ENCODE results near the gene MLH3. TPM values are rescaled to one million over a fixed set of nuclear protein-coding genes. Genes with fewer than 3 reads are reported as not detected.
A peak's percentile ranks its signal among the peaks of the same experiment; 100 is the strongest.
"Not testable (repeated sequence)": the region's sequence is repeated elsewhere in the genome, so short reads cannot be mapped to it uniquely, and the experiment has no call there.

The MLH3 gene
- total RNA-seq, 1 experiment from 2014 or later, result 4.9 TPM

GRCh38 chr14:75025876-75026275, 25.4 kb downstream of the MLH3 start:
- no peak for DNase-seq (ENCODE audit: low spot score)

DNA sequence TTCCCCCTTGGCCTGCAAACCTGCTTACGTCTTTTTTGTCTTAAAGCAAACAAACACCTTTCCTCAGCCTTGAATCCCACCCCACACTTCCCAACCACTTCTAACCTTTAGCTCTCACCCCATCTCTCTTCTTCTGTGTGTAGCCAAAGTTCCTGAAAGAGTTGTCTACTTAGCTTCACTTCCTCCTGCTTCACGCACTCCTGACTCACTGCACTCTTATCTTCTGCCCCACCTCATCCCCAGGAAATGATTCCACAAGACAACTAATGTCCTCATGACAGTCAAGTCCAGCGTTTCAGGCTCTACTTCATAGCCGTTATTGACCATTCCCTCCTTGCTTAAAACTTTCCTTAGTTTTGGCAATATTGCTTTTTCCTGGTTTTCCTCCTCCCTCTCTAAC, 26.2 kb downstream of the MLH3 start:
- DNase-seq (ENCODE audit: low spot score), result peak; percentile 16

GRCh38 chr14:75023108-75023507, 28.2 kb downstream of the MLH3 start:
- DNase-seq (ENCODE audit: low spot score), result no peak

DNA sequence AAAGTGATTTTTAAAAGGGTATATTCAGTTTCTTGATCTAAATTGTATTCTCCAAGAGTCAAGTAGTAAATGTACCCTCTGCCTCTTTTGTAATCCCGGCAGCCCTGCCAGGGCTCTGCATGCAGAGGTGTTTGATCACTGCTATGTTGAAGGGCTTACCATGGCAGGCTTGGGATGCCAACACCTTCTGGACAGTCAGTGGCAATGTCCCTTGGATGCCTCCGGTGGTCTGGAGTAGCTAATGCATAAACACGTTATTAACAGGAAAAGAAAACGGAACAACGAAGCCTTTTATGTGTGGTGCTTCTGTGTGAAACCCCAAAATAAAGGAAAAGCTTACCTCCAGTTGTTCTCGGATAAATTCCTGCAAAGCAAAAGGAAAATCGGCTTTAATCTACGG, 28.6 kb downstream of the MLH3 start:
- DNase-seq (ENCODE audit: low spot score), result no peak

DNA sequence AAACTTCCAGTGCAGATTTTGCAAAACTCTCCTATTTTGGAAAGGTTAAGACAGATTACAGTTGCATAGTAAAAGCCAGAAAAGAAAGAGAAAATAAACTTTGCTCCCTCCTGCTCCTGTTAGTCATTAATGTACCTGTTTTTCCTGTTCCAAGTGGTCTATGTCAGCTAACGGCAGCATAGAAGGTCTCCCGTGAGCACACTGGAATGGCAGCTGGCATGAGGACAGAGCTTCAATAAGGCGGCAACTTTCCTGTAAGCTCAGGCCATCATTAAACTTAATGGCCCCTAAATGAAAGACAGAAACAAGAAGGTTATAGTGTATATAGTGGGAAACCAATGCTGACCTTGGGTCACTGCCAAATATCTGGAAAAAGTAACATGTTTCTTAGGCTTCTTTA, 32.6 kb downstream of the MLH3 start:
- DNase-seq (ENCODE audit: low spot score), result no peak

- DNase-seq (ENCODE audit: low spot score), result no peak
Observed at GRCh38 chr14:75016815-75017214, 34.5 kb downstream of the MLH3 start.

- DNase-seq (ENCODE audit: low spot score), result no peak
Observed at GRCh38 chr14:75015496-75015895, 35.8 kb downstream of the MLH3 start.

DNA sequence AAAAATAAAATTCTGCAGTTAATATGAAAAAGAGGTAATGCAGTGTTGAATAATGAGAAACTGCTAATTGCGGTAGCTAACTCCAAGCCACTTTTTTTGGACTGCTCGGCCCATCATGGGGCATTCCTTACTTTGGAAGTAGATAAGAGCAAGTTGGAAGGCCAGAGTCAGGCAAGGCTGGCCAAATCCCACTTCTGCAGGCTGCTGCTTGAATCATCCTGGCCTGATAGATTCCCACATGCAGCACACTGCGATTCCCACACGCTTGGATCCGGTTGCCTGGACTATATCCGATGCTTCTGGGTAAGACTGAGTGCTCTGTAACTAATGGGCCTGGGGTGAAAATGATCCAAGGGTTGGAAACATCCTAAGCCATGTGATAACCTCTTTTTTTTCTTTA, 38.0 kb downstream of the MLH3 start:
- DNase-seq (ENCODE audit: low spot score), result no peak

GRCh38 chr14:75011356-75011994, 39.8 kb downstream of the MLH3 start:
- DNase-seq (ENCODE audit: low spot score), result peak; percentile 67

GRCh38 chr14:75010472-75011093, 40.7 kb downstream of the MLH3 start:
- no peak for DNase-seq (ENCODE audit: low spot score)

DNA sequence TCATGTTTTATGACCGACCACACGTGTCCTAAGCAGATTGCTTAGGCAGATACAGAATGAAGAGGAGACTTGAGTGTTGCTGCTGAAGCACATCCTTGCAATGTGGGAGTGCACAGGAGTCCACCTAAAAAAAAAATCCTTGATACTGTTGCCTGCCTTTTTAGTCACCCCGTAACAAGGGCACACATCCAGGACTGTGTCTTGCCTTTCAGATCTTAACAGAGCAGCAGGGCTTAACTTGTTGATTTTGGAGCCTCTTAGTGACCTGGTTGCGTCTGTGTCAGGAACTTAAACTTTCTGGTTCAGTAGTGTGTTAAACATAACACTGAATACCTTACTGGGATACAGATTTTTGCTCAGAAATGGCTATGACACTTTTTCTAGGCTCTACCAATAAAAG, 42.1 kb downstream of the MLH3 start:
- DNase-seq (ENCODE audit: low spot score), result no peak

DNA sequence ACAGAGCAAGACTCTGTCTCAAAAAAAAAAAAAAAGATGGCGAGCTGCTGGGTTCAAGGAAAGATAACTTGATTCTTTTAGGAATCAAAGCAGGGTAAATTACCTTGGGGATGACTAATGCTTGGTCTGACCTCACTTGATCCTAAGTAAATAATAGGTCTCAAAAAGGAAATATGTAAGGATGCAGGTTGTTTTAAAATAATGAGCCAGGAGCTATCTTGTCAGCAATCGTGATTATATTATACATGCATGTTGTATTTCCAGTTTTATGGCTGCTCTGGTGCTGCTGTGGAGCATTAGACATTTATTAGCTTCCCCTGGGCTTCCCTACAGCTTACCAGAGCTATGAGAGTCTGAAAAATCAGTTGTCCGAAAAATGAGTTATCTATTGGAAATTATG, 45.9 kb downstream of the MLH3 start:
- DNase-seq (ENCODE audit: low spot score), result no peak

DNA sequence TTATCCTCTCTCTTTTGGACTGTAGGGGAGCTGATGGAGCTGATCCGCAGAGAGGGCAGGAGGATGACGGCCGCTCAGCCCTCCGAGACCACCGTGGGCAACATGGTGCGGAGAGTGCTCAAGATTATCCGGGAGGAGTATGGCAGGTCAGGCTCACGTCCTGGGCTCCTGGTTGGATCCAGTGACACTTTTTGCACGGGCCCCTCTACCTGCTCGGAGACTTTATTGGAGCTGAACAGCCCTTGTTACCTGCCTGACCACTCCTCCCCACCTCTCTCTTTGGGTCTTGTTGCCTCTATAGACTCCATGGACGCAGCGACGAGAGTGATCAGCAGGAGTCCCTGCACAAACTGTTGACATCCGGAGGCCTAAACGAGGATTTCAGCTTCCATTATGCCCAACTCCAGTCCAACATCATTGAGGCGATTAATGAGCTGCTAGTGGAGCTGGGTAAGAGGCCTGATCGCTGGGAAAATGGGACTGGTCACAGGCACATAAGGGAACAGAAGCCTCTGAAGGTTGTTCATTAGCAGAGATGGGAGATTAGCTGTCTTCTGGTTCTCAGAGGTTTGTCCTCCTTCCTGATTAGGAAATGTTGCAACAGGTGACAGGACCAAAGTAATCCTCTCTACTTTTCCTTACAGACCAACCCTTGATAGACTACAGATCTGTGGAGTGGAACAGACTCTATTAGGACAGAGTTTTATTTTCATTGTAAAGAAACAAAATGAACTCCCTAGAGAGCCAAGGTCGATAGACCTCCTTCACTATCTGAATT, 47.8 kb downstream of the MLH3 start:
- DNase-seq (ENCODE audit: low spot score), result no peak

DNA sequence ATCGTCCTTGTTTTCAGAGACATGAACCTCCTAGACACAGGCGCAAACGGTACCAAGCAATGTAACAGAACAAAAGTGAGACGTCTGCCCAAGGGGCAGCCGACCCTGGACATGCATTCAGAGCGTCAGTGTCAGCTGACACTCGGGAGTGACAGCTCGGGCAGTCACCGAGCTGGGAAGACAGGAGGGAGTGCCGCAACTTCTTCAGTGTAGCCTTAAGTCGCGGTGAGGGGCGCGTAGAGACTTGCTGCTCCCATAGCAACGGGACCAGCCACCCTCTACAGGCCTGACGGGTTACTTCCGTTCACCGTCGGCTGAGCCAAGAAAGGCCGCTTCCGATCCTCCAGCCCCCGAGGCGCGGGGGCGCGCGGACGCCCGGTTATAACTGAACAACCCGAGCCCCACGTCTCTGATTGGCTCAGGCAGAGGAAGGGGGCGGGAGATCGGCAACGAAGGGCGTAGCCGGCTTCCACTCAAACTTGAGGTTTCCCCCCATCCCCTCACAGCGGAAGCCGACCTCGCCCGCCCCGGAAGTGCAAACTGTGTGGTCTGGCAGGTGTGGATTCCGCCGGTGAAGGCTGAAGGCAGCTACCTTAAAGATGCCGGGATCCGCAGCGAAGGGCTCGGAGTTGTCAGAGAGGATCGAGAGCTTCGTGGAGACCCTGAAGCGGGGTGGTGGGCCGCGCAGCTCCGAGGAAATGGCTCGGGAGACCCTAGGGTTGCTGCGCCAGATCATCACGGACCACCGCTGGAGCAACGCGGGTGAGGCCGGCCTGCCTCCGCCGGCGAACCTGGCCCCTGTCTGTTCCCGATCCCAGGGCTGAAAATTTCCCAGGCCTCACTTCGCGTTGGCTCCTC, 48.6 kb downstream of the MLH3 start, which contains the start of gene EIF2B2:
TSS of gene EIF2B2 (plus strand) at position 530 of the 858 bp plus-strand sequence. CDS start at position 600, 70 bp downstream.
- DNase-seq (ENCODE audit: low spot score), result peak; percentile 89

GRCh38 chr14:75001899-75002298, 49.4 kb downstream of the MLH3 start:
- DNase-seq (ENCODE audit: low spot score), result no peak

- no peak for DNase-seq (ENCODE audit: low spot score)
Observed at GRCh38 chr14:75001261-75001660, 50.0 kb downstream of the MLH3 start.

DNA sequence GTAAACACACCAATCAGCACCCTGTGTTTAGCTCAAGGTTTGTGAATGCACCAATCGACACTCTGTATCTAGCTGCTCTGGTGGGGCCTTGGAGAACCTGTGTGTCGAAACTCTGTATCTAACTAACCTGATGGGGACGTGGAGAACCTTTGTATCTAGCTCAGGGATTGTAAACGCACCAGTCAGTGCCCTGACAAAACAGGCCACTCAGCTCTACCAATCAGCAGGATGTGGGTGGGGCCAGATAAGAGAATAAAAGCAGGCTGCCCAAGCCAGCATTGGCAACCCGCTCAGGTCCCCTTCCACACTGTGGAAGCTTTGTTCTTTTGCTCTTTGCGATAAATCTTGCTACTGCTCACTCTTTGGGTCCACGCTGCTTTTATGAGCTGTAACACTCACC, 55.5 kb downstream of the MLH3 start:
- DNase-seq (ENCODE audit: low spot score), result not testable (repeated sequence)

DNA sequence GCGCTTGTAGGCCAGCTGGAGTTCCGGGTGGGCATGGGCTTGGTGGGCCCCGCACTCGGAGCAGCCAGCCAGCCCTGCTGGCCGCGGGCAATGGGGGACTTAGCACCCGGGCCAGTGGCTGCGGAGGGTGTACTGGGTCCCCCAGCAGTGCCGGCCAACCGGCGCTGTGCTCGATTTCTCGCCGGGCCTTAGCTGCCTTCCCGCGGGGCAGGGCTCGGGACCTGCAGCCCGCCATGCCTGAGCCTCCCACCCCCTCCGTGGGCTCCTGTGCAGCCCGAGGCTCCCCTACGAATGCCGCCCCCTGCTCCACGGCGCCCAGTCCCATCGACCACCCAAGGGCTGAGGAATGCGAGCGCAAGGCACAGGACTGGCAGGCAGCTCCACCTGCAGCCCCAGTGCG, 57.1 kb downstream of the MLH3 start:
- not testable (repeated sequence) for DNase-seq (ENCODE audit: low spot score)

DNA sequence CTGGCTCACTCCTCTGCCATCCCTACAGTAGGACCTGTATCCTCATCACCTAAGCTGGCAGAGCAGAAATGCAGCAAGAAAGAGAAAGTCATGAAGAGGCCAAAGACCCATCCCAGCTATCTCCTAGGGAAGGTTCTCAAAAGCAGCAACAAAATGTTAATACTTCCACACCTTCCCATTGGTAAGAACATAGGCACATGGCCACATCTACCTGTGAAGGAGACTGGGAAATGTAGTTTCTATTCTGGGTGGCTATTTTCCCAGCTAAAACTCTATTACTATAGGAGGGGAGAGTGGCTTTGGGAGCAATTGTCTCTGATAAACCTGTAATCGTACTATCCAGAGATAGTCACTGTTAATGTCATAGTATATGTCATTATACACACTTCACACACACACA, 62.3 kb downstream of the MLH3 start:
- no peak for DNase-seq (ENCODE audit: low spot score)

- DNase-seq (ENCODE audit: low spot score), result peak; percentile 62
Observed at GRCh38 chr14:74988131-74988530, 63.1 kb downstream of the MLH3 start.

GRCh38 chr14:74985806-74986205, 65.5 kb downstream of the MLH3 start:
- DNase-seq (ENCODE audit: low spot score), result no peak

GRCh38 chr14:74985028-74985310, 66.3 kb downstream of the MLH3 start:
- no peak for DNase-seq (ENCODE audit: low spot score)
